OCI-LY7 (cell line): ENCODE data around the gene COL2A1. TPM values are rescaled to one million over a fixed set of nuclear protein-coding genes. Genes with fewer than 3 reads are reported as not detected.

ENCODE experiments used
- BruUV-seq: library from RNA; stranded (reverse); fragments of 400-500 nt; replicated peaks from 2 replicates; lab custom pipeline; 2021; lab: Mats Ljungman, UMichigan
- CTCF ChIA-PET: fragments of 300-600 bp; sonication (Branson Sonifier 250); formaldehyde crosslinking; loops from one replicate; lab custom pipeline; 2022; ENCODE audit warnings: antibody characterized with exemption; ENCODE audit not compliant: unreplicated experiment; lab: Charles Lee
- POLR2A ChIA-PET: fragments of 300-600 bp; sonication (Branson Sonifier 250); formaldehyde crosslinking; loops from one replicate; lab custom pipeline; 2022; ENCODE audit warnings: antibody characterized with exemption; lab: Charles Lee
- DNase-seq: peaks from one replicate; pipeline ENCODE4 v3.0.0-alpha.2; 2015; ENCODE audit warnings: low spot score
- H2AFZ ChIP-seq: fragments of 200-600 bp; sonication (generic), shearing (Covaris generic); 2 replicates; pipeline ENCODE4 v1.6.1; 2014; ENCODE audit warnings: mild to moderate bottlenecking, antibody characterized with exemption, low read length, moderate library complexity
- H3K27ac ChIP-seq: fragments of 200-600 bp; sonication (generic); 2 replicates; pipeline ENCODE4 v1.5.1; 2014; ENCODE audit warnings: mixed run types, low read depth, mild to moderate bottlenecking, moderate library complexity, low read length, inconsistent platforms; ENCODE audit not compliant: poor library complexity, severe bottlenecking
- H3K36me3 ChIP-seq: fragments of 200-600 bp; sonication (generic); 2 replicates; pipeline ENCODE4 v1.6.1; 2014; ENCODE audit warnings: mild to moderate bottlenecking, antibody characterized with exemption, low read length, moderate library complexity, mixed read lengths; ENCODE audit not compliant: insufficient read depth
- H3K4me1 ChIP-seq: fragments of 200-600 bp; sonication (generic); 2 replicates; pipeline ENCODE4 v1.5.1; 2014; ENCODE audit warnings: mild to moderate bottlenecking, low read length; ENCODE audit not compliant: insufficient read depth, poor library complexity, severe bottlenecking
- H3K4me2 ChIP-seq: fragments of 200-600 bp; sonication (generic); 2 replicates; pipeline ENCODE4 v1.6.1; 2014; ENCODE audit warnings: mild to moderate bottlenecking, low read length
- H3K4me3 ChIP-seq: fragments of 200-600 bp; sonication (generic); 2 replicates; pipeline ENCODE4 v1.5.1; 2014; ENCODE audit warnings: mild to moderate bottlenecking, low read depth, low read length; ENCODE audit not compliant: poor library complexity, severe bottlenecking
- H3K79me2 ChIP-seq: fragments of 200-600 bp; sonication (generic); 2 replicates; pipeline ENCODE4 v1.6.1; 2016; ENCODE audit warnings: low read depth, mild to moderate bottlenecking, low read length, moderate library complexity, mixed read lengths; ENCODE audit not compliant: insufficient read depth
- H3K9me2 ChIP-seq: fragments of 200-600 bp; sonication (generic); 2 replicates; pipeline ENCODE4 v1.6.1; 2016; ENCODE audit warnings: mild to moderate bottlenecking, low read length, mixed read lengths; ENCODE audit not compliant: insufficient read depth
- H3K9me3 ChIP-seq: fragments of 200-600 bp; sonication (generic); 2 replicates; pipeline ENCODE4 v1.6.1; 2014; ENCODE audit warnings: mild to moderate bottlenecking, mixed run types, low read length, mixed read lengths
- H4K20me1 ChIP-seq: fragments of 200-600 bp; sonication (generic); 2 replicates; pipeline ENCODE4 v1.6.1; 2014; ENCODE audit warnings: mild to moderate bottlenecking, antibody characterized with exemption, low read length, moderate library complexity, mixed read lengths; ENCODE audit not compliant: insufficient read depth
- EZH2phosphoT487 ChIP-seq: fragments of 200-600 bp; sonication (generic); IDR thresholded peaks from 2 replicates; pipeline ENCODE4 v1.6.1; 2018; ENCODE audit warnings: low read depth, borderline replicate concordance, mild to moderate bottlenecking, mixed run types, antibody characterized with exemption, low read length, moderate library complexity, mixed read lengths
- intact Hi-C: fragments of 100-400 bp; cut with micrococcal nuclease; formaldehyde crosslinking; loops from one replicate; pipeline ENCODE4 v1.10.0; 2022; ENCODE audit not compliant: unreplicated experiment
- total RNA-seq, 2 experiments: library from RNA; depleted of rRNA in 1 of 2; stranded (reverse); fragments of >200 nt in 1 of 2; shearing (Covaris generic) in 1 of 2; gene quantifications; 2 replicates each; pipeline ENCODE4 v1.2.3, GENCODE V29; 2014 to 2022
- TF ChIP-seq, protein P1 (sequence below): fragments of 200-600 bp; sonication (generic); conservative IDR thresholded peaks from 2 replicates; pipeline ENCODE4 v1.5.1; 2014; ENCODE audit warnings: mild to moderate bottlenecking, antibody characterized with exemption, low read length, moderate library complexity, mixed read lengths

COL2A1 gene
- total RNA-seq, 2 experiments from 2014 or later, result 0.08 TPM; not detected in 1

DNA sequence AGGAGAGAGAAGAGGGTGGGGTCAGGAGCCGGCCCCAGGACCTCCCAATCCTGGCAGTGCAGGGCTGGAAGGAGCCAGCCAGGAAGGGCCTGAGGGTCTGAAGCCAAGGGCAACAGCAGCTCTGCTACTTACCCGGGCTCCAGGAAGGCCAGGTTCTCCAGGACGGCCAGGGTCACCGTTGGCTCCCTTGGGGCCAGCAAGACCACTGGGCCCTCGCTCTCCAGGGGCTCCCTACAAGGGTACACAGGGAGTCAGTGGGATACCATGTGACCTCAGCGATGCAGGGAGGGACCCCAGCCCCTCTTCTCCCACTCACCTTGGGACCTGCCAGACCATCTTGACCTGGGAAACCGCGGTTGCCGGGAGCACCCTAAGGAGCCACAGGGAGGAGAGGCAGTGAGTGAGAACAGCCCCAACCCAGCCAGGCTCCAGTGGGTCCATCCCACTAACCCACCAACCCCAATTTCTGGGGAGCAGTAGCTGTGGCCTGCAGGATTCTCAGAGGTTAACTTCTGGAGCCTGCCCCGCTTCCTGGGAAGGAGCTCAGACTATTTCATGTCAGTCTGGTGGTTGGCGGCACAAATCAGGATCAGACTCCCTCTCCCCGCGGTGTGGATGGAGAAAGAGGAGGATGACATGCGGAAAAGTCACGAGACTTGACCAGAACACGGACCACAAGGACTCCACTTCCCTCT is 18.5 kb downstream of the COL2A1 start:
- TF ChIP-seq, protein P1, sequence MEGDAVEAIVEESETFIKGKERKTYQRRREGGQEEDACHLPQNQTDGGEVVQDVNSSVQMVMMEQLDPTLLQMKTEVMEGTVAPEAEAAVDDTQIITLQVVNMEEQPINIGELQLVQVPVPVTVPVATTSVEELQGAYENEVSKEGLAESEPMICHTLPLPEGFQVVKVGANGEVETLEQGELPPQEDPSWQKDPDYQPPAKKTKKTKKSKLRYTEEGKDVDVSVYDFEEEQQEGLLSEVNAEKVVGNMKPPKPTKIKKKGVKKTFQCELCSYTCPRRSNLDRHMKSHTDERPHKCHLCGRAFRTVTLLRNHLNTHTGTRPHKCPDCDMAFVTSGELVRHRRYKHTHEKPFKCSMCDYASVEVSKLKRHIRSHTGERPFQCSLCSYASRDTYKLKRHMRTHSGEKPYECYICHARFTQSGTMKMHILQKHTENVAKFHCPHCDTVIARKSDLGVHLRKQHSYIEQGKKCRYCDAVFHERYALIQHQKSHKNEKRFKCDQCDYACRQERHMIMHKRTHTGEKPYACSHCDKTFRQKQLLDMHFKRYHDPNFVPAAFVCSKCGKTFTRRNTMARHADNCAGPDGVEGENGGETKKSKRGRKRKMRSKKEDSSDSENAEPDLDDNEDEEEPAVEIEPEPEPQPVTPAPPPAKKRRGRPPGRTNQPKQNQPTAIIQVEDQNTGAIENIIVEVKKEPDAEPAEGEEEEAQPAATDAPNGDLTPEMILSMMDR, result no peak
- no peak for TF ChIP-seq EZH2phosphoT487
- H3K4me2 ChIP-seq, result no peak overlapping the region
- no peak for DNase-seq
- H2AFZ ChIP-seq, result no peak overlapping the region
- H3K36me3 ChIP-seq, result no peaks in the 10 kb centered on the region
- CTCF ChIA-PET, result no interaction called here
- no peak overlapping the region for H3K27ac ChIP-seq
- H3K9me3 ChIP-seq, result no peaks in the 10 kb centered on the region
- H3K9me2 ChIP-seq, result no peaks in the 10 kb centered on the region
- no TSS peak for BruUV-seq
- H3K4me1 ChIP-seq, result peaks cover 17% of the 10 kb centered on the region
- intact Hi-C loops, result no loop called here
- no peaks in the 10 kb centered on the region for H3K79me2 ChIP-seq
- H4K20me1 ChIP-seq, result no peaks in the 10 kb centered on the region
- POLR2A ChIA-PET, result interaction anchor here (0.6 to 0.7 kb wide), 2 partner anchors 117 to 154 kb away, joined by 3 to 4 read pairs; no protein-coding TSS in a partner anchor
- H3K4me3 ChIP-seq, result no peak overlapping the region

DNA sequence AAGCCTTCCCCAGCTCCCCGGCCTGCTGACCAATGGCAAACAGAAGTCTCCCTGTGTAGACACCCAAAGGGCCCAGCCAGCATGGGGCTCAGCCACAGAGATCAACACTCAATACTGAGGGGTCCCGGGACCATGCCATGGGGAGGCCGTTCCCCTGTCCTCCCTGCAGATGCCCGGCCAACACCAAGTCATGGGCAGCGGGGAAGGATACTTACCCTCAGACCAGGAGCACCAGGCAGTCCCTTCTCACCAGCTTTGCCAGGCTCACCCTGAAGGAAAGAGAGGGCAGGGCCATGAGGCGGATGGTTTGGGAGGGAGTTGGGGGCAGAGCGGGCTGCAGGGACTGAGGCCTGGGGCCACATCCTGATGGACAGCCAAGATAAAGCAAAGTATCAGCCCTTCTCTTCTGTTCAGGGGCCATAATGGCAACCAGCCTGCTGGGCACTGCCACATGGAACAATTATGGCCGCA is 19.9 kb downstream of the COL2A1 start:
- TF ChIP-seq EZH2phosphoT487, result no peak
- TF ChIP-seq, protein P1, result no peak
- Histone ChIP-seq H3K27ac (no peak overlapping the region), H4K20me1 (no peaks in the 10 kb centered on the region), H3K36me3 (no peaks in the 10 kb centered on the region), H3K79me2 (no peaks in the 10 kb centered on the region), H3K4me3 (no peak overlapping the region), H2AFZ (no peak overlapping the region), H3K9me3 (no peaks in the 10 kb centered on the region), H3K9me2 (no peaks in the 10 kb centered on the region), H3K4me2 (no peak overlapping the region), H3K4me1 (peaks cover 4% of the 10 kb centered on the region)
- no TSS peak for BruUV-seq
- intact Hi-C loops, result no loop called here
- DNase-seq, result no peak
- POLR2A ChIA-PET, result no interaction called here
- CTCF ChIA-PET, result no interaction called here

GRCh38 chr12:47983541-47984115 is 20.6 kb downstream of the COL2A1 start:
- ChIA-PET CTCF (no interaction called here), POLR2A (interaction anchor here (0.6 kb wide), 2 partner anchors 169 to 288 kb away, joined by 3 to 5 read pairs; no protein-coding TSS in a partner anchor)
- Histone ChIP-seq H4K20me1 (no peaks in the 10 kb centered on the region), H3K36me3 (no peaks in the 10 kb centered on the region), H3K9me3 (no peaks in the 10 kb centered on the region), H3K9me2 (no peaks in the 10 kb centered on the region), H2AFZ (no peak overlapping the region), H3K79me2 (no peaks in the 10 kb centered on the region), H3K4me2 (no peak overlapping the region), H3K27ac (no peak overlapping the region), H3K4me3 (no peak overlapping the region), H3K4me1 (no peaks in the 10 kb centered on the region)
- intact Hi-C loops, result no loop called here
- DNase-seq, result no peak
- no TSS peak for BruUV-seq
- TF ChIP-seq EZH2phosphoT487, result no peak
- TF ChIP-seq, protein P1, result no peak
